Kasumi-1 (cell line): ENCODE measurements around the gene LSMEM2.

Experiments used
- DNase-seq, 2 experiments: peaks; one replicate each; lab custom pipeline; 2025; lab: John Stamatoyannopoulos, UW

LSMEM2 gene

DNA sequence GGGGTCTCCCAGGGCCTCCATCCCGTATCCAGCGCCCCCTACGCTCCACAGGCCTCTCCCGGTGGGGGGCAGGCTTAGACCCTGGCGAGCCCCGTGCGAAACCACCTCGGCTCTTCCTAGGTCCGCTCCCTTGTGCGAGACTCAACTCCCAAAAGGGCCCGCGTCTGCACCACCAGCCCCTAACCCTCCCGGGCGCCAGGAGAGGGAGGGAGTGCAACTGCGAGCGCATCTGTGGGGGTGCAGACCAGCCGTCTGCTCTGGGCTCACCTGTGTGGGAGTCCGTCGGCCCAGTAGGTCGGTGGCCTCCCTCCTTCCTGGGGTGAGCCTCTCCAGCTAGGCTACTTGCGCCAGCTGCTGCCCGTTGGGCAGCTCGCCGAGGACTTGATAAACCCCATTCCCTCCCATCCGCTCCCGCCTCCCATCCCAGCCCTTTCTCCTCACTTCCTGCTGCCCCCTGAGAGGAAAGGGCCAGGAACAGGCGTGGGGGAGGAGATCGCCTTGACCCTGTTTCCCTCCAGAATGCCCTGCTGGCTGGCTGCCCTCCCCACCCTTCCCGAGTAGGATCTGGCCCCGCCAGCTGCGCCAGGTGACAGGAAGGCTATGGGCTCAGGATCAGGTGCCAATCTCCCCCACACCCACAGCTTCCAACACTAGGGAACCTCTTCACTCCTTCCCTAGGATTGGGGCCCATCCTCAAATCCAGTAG is 43.7 kb downstream of the LSMEM2 start, which contains the start of gene HYAL2:
TSS of gene HYAL2 (minus strand) at position 360 of the 706 bp plus-strand sequence. CDS start 2,256 bp downstream, outside the sequence.
- DNase-seq, result no peak

DNA sequence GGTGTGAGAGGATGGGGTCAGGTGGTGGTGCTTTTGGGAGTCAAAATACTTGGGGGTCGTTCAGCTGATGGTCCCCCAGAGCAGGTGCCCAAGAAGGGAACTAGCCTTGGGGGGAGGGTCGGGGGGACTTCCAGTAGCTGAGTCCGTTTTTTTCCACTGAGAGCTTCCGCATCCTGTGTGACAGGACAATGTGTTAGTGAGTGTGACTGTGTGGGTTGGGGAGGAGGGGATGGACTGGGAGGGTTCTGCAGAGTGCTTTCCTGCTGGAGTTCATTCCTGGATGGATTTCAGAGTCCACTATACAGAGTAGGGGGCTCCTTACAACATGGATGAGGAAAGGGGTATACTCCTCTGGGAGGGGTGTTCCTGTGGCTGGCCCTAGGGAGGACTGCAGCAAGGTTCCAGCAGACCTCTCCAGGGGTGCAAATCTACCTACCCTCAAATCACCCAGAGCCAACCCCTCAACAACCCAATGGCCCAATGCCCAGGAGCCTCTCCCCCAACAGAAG is 44.3 kb downstream of the LSMEM2 start:
- DNase-seq, result no peak

- DNase-seq, result no peak
Observed at GRCh38 chr3:50323614-50324199, 44.8 kb downstream of the LSMEM2 start.

GRCh38 chr3:50324351-50325112 is 45.6 kb downstream of the LSMEM2 start:
- DNase-seq, result peak; percentile 48 to 78

GRCh38 chr3:50325113-50325480 is 46.2 kb downstream of the LSMEM2 start:
- DNase-seq, result no peak

GRCh38 chr3:50325497-50326181 is 46.8 kb downstream of the LSMEM2 start:
- peak in 1 of 2 experiments; percentile 19 for DNase-seq

GRCh38 chr3:50326182-50326541 is 47.3 kb downstream of the LSMEM2 start:
- DNase-seq, result no peak

DNA sequence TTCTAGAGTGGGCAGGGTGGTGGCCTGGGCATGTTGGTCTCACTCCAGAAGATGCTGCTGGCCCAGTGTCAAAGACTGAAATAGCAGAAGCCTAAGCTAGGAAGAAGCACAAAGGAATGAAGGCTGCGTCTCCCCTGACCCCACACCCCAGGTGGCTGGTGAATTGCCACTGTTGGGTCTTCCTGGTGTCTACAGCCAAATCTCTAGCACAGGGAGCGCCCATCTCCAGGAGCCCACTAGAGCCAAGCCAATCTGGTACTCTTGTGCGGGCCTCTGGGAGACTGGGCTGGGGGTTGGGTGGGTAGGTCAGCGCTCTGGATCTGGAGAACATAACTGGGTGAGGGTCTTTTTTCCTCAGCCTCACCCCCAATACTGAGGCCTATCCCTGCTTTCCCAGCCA is 48.2 kb downstream of the LSMEM2 start:
- no peak for DNase-seq

- peak; percentile 94 for DNase-seq
Observed at GRCh38 chr3:50327943-50328691, 49.2 kb downstream of the LSMEM2 start, which contains the start of gene TUSC2. Gene TUSC2 (minus strand): TSS chr3:50328223. CDS start chr3:50328099, 124 bp downstream.

DNA sequence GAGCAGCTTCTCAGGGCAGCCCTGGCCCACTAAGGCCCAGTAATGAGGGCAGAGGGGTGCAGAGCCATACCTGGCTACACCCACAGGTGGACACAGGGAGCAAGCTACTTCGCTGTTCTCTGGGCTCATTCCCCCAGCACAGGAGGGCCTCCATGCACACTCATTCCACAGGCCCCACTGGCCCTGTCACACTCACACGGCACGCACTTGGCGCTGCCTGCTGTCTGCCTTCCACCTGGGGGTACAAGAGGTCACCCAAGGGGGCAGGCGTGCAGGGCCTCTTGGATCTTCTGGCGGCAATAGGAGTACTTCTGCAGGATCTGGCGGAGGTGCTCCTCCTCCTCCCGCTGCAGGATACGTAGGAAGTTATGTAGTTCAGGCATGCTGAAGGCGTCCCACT is 51.4 kb downstream of the LSMEM2 start:
- DNase-seq, result no peak

GRCh38 chr3:50331364-50331907 is 52.5 kb downstream of the LSMEM2 start:
- DNase-seq, result no peak

DNA sequence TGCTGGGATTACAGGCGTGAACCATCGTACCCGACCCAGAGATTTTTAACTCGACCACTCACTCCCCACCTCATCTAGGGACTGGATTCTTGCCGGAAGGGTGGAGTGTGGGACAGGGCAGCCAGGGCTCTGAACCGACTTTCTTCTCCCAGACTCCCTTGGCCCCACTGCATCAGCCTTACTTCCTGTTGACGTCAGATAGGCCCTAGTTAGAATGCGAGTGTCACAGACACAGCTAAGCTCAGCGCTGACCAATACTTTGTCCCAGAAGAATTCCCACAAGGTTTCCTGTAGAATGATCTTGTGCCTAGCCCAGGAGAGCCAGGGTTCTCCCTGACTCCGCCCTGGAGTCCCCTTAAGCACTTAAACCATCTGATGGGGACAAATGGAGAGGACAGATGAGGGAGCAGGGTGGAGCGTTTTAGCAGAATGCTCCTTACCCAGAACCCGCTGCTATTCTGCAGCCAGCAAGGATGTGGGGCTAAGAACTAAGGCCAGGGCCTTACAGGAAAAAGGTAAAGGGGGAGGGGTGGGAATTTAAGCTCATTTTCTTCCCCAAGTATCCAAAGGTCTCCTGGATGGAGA is 54.9 kb downstream of the LSMEM2 start:
- no peak for DNase-seq

- no peak for DNase-seq
Observed at GRCh38 chr3:50334339-50335075, 55.6 kb downstream of the LSMEM2 start.

DNA sequence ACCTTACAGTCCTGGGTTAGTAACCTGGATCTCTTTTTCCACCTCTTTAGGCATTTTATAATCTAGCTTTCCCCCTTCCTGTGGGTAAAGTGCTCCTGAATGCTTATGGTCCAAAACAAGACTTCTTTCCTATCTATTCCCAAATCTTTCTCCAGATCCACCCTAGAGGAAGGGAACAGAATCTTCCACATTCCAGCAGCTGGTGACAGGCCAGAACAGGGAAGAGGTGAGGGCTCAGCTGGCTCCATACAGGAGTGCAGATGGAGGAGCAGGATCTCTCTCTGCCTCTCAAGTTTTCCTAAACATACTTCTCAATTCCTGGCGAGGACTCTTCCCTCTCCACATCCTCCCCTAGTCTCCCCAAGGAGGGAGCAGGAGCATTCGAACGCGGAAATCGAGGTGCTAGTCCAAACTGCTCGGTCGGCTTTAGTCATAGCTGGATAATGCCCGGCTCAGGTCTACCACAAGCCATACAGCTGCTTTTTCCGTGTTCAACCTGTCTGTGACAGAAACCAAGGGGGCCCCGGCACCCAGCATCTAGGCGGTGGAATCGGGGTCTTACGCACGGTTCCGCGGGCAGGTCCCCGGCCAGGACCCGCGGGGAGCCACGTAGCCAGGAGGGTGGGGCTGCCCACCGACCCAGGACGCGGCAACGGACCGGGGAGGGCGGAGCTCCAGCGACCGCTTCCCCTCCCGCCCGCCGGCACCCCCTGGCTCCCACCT is 57.7 kb downstream of the LSMEM2 start:
- no peak for DNase-seq

GRCh38 chr3:50337175-50337861 is 58.4 kb downstream of the LSMEM2 start:
- peak; percentile 98 to 99 for DNase-seq
